ENCODE measurements around the gene MAD1L1. TPM values are rescaled to one million over a fixed set of nuclear protein-coding genes. Genes with fewer than 3 reads are reported as not detected.
"Not testable (repeated sequence)": the region's sequence is repeated elsewhere in the genome, so short reads cannot be mapped to it uniquely, and the experiment has no call there.

The MAD1L1 gene
- total and polyA plus RNA-seq, 4 donors = 43.0 to 54.9 (median 49.9) TPM

DNA sequence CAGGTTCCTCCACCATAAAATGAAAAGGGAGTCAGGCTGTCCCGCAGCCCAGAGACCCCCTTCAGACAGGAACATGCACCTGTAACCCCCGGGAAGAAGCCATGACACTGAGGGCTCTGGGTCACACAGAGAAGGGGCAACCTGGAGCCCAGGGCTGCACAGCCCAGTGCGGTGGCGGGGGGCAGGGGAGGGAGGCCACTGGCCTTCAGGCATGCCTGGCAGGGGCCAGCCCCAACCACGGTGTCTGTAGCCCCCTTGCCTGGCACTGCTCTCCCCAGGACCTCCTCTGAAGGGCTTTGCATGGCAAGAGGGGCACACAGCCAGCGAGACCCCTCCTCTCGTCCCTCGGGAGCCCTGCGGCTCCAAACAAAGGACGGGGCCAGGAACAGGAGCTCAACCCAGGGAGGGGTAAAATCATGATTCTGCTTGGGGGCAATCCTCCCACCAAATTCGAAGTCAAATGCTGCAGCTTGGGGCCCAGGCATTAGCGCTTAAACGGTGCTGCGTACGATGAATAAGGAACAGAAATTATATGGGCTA is 235.1 kb downstream of the MAD1L1 start:
- WGBS, 2 donors = 94% methylated on average over 15 of the region's 15 CpGs
- Histone ChIP-seq H3K27me3 (ENCODE audit: control insufficient read depth in 3 of 3, insufficient read depth in 3 of 3, low read length in 2 of 3) (no peaks in the 10 kb centered on the region), H3K4me1 (ENCODE audit: control insufficient read depth in 5 of 5, insufficient read depth in 5 of 5, low read length in 5 of 5) (peaks cover 0 to 3% (median 0%) of the 10 kb centered on the region in 5 donors), H3K27ac (ENCODE audit: low read depth in 1 of 2, low read length in 1 of 2) (no peak overlapping the region), H3K9me3 (ENCODE audit: control insufficient read depth in 4 of 4, insufficient read depth in 3 of 4, low read length in 3 of 4) (no peaks in the 10 kb centered on the region), H3K36me3 (ENCODE audit: control insufficient read depth in 4 of 4, insufficient read depth in 4 of 4, low read length in 4 of 4) (peaks cover 0 to 8% (median 2%) of the 10 kb centered on the region in 4 donors), H3K9ac (ENCODE audit: insufficient read depth in 1 of 2, low read length in 2 of 2) (no peak overlapping the region), H3K4me3 (no peak overlapping the region)
- TF ChIP-seq, protein P1, sequence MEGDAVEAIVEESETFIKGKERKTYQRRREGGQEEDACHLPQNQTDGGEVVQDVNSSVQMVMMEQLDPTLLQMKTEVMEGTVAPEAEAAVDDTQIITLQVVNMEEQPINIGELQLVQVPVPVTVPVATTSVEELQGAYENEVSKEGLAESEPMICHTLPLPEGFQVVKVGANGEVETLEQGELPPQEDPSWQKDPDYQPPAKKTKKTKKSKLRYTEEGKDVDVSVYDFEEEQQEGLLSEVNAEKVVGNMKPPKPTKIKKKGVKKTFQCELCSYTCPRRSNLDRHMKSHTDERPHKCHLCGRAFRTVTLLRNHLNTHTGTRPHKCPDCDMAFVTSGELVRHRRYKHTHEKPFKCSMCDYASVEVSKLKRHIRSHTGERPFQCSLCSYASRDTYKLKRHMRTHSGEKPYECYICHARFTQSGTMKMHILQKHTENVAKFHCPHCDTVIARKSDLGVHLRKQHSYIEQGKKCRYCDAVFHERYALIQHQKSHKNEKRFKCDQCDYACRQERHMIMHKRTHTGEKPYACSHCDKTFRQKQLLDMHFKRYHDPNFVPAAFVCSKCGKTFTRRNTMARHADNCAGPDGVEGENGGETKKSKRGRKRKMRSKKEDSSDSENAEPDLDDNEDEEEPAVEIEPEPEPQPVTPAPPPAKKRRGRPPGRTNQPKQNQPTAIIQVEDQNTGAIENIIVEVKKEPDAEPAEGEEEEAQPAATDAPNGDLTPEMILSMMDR (IDR thresholded peaks at IDR 0.05; ENCODE audit: control extremely low read depth, extremely low read depth) = no peak
- no peak for DNase-seq
- no peak for ATAC-seq (ENCODE audit: insufficient read depth, low FRiP score)

DNA sequence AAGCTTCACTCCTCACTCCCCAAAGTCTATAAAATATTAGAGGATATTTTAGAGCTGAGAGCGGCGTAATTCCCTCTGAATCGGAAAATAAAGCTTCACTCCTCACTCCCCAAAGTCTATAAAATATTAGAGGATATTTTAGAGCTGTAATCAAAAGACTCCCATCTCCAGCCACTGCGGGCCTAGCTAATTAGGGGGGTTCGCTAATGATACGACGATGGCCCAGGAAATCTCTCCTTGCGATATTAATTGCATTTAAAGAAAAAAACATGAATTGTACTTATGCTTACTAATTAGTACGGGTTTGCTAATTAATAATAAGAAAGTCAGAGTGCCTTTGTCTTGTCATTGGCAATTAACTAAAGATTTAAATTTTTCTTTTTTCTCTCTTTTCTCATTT is 235.9 kb downstream of the MAD1L1 start:
- DNase-seq = no peak
- 97 to 99% methylated on average over 9 of the region's 9 CpGs for WGBS, 2 donors
- Histone ChIP-seq H3K27me3 (ENCODE audit: control insufficient read depth in 3 of 3, insufficient read depth in 3 of 3, low read length in 2 of 3) (no peaks in the 10 kb centered on the region), H3K27ac (ENCODE audit: low read depth in 1 of 2, low read length in 1 of 2) (no peak overlapping the region), H3K9me3 (ENCODE audit: control insufficient read depth in 4 of 4, insufficient read depth in 3 of 4, low read length in 3 of 4) (no peaks in the 10 kb centered on the region), H3K9ac (ENCODE audit: insufficient read depth in 1 of 2, low read length in 2 of 2) (no peak overlapping the region), H3K4me3 (no peak overlapping the region), H3K36me3 (ENCODE audit: control insufficient read depth in 4 of 4, insufficient read depth in 4 of 4, low read length in 4 of 4) (peaks cover 0 to 8% (median 2%) of the 10 kb centered on the region in 4 donors), H3K4me1 (ENCODE audit: control insufficient read depth in 5 of 5, insufficient read depth in 5 of 5, low read length in 5 of 5) (peaks cover 0 to 3% (median 0%) of the 10 kb centered on the region in 5 donors)
- TF ChIP-seq, protein P1 (IDR thresholded peaks at IDR 0.05; ENCODE audit: control extremely low read depth, extremely low read depth) = no peak
- ATAC-seq (ENCODE audit: insufficient read depth, low FRiP score) = no peak

DNA sequence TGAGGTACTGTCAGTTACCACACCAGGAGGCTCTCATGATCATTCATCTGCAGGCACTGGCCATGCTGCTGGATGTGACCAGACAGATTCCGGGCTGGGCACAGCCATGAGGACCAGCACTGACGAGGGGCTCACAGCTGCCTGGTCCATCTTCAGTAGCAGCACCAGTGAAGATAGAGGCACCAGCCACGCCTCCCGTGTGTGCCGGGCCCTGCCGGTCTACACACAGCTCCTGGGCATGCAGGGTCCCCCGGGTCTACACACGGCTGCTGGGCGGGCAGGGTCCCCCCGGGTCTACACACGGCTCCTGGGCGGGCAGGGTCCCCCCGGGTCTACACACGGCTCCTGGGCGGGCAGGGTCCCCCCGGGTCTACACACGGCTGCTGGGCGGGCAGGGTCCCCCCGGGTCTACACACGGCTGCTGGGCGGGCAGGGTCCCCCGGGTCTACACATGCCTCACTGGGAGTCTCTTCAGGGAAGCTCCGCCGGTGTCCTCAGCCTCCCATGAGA is 236.8 kb downstream of the MAD1L1 start:
- H3K27me3 ChIP-seq (ENCODE audit: control insufficient read depth in 3 of 3, insufficient read depth in 3 of 3, low read length in 2 of 3); ATAC-seq (ENCODE audit: insufficient read depth, low FRiP score); H3K9ac ChIP-seq (ENCODE audit: insufficient read depth in 1 of 2, low read length in 2 of 2); H3K36me3 ChIP-seq (ENCODE audit: control insufficient read depth in 4 of 4, insufficient read depth in 4 of 4, low read length in 4 of 4); H3K4me3 ChIP-seq; H3K4me1 ChIP-seq (ENCODE audit: control insufficient read depth in 5 of 5, insufficient read depth in 5 of 5, low read length in 5 of 5); H3K27ac ChIP-seq (ENCODE audit: low read depth in 1 of 2, low read length in 1 of 2); DNase-seq; H3K9me3 ChIP-seq (ENCODE audit: control insufficient read depth in 4 of 4, insufficient read depth in 3 of 4, low read length in 3 of 4): not testable (repeated sequence)
- 93 to 95% methylated on average over 24 of the region's 24 CpGs for WGBS, 2 donors

DNA sequence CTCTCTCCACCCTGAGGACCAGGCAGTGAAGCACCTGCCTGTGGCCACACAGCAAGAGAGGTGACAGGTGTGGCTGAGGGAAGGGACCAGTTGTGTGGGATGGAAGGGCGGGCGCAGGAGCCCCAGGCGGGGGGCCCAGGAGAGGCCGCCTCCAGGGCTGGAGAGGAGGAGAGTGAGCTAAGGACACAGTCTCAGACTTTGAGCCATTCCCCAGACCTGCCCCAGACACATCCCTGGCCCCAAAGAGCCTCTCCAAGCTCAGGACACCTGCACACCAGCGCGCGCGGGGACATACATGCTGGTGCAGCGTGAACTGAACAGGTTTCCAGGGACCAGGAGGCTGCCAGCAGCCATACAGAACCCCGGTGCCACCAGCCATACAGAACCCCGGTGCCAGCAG is 237.3 kb downstream of the MAD1L1 start:
- no peak overlapping the region for H3K9ac ChIP-seq (ENCODE audit: insufficient read depth in 1 of 2, low read length in 2 of 2)
- H3K27me3 ChIP-seq (ENCODE audit: control insufficient read depth in 3 of 3, insufficient read depth in 3 of 3, low read length in 2 of 3) = no peaks in the 10 kb centered on the region
- WGBS, 2 donors = 88 to 89% methylated on average over 10 to 11 of the region's 11 CpGs
- H3K27ac ChIP-seq (ENCODE audit: low read depth in 1 of 2, low read length in 1 of 2) = no peak overlapping the region
- TF ChIP-seq, protein P1 (IDR thresholded peaks at IDR 0.05; ENCODE audit: control extremely low read depth, extremely low read depth) = no peak
- H3K4me1 ChIP-seq (ENCODE audit: control insufficient read depth in 5 of 5, insufficient read depth in 5 of 5, low read length in 5 of 5) = peaks cover 0 to 3% (median 0%) of the 10 kb centered on the region in 5 donors
- H3K36me3 ChIP-seq (ENCODE audit: control insufficient read depth in 4 of 4, insufficient read depth in 4 of 4, low read length in 4 of 4) = peaks cover 0 to under 1% (median 0%) of the 10 kb centered on the region in 4 donors
- no peaks in the 10 kb centered on the region for H3K9me3 ChIP-seq (ENCODE audit: control insufficient read depth in 4 of 4, insufficient read depth in 3 of 4, low read length in 3 of 4)
- DNase-seq (no peak), ATAC-seq (ENCODE audit: insufficient read depth, low FRiP score) (no peak)
- H3K4me3 ChIP-seq = no peak overlapping the region
